GOT3 (cell line): Measurements from ENCODE around the gene NEUROD2.

Source experiments
- DNase-seq: peaks from one replicate; lab custom pipeline; 2025; ENCODE audit warnings: mixed read lengths; lab: John Stamatoyannopoulos, UW

The NEUROD2 gene

DNA sequence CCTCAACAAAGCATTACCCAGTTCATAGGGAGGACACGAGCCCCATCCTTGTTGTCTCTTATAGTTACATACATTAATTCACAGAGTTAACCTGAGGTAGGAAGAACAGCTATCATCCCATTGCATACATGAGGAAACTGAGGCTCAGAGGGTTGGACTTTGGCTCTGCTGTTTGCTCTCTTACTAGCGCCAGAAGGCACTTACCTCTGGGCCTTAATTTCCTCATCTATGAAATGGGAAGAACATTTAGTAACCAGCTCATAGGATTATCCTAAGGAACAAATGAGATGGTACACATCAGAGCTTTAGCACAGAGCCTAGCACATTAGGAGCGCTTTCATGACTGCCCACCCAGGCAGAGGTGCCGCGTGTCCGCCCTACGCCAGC, 27.6 kb downstream of the NEUROD2 start:
- no peak for DNase-seq

GRCh38 chr17:39579318-39580081, 28.2 kb downstream of the NEUROD2 start:
- no peak for DNase-seq

- no peak for DNase-seq
These were observed 29.4 kb downstream of the NEUROD2 start for GRCh38 chr17:39578272-39578671.

- no peak for DNase-seq
These were observed 31.5 kb downstream of the NEUROD2 start for GRCh38 chr17:39576187-39576586.

- peak; percentile 38 for DNase-seq
These were observed 34.0 kb downstream of the NEUROD2 start for GRCh38 chr17:39573447-39574298.

DNA sequence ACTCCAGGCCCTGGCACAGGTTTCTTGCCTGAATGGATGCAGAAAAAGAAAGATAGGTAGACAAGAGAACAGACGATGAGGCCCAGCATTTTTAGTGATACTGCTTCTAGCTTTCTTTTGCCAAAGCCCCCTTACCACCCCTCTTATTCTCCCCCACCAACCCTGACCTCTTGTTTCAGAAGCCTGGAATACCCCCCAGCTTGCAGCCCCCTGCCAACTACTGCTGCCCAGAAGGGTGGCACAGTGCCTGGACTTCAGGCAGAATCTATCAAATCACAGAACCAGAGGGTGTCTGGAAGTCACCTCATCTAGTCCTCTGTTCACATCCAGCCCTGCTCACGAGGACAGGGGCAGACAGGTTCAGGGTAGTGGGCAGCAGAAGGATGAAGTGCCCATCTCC, 35.6 kb downstream of the NEUROD2 start:
- no peak for DNase-seq

DNA sequence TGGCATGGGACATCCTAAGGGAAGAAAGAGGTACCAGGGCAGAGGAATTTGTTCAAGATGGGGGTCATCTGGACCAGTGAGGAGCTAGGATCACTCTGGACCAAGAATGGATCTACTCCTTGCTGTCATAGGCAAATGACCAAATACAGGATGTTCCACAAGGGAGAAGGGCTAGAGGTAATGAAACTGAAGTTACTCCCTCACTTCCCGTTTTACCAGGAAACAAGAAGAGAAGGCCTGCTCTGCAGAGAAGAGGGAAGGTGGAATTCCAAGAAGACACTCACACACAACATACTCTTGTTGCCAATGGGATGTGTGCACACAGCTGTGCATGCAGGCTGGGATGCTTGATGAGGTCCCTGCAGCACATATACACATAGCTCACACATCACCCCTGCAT, 38.6 kb downstream of the NEUROD2 start:
- no peak for DNase-seq

DNA sequence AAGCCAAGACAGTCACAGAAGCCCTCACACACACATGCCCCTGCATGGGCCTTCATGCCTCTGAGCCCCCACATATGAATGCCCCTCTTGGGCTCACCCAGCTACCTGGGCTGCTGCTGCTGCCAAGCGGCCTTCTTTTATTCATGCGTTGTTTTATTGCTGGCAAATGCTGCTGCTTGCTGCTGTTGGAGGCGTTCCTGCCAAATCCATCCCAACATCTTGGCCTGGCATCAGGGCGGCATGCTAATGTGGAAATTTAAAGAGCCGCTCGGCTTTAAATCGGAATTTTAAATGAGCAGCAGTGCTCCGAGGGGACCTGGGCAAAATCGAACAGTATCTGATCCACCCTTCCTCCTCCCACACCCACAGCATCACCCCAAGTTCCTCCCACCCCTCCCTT, 39.0 kb downstream of the NEUROD2 start:
- DNase-seq = no peak

DNA sequence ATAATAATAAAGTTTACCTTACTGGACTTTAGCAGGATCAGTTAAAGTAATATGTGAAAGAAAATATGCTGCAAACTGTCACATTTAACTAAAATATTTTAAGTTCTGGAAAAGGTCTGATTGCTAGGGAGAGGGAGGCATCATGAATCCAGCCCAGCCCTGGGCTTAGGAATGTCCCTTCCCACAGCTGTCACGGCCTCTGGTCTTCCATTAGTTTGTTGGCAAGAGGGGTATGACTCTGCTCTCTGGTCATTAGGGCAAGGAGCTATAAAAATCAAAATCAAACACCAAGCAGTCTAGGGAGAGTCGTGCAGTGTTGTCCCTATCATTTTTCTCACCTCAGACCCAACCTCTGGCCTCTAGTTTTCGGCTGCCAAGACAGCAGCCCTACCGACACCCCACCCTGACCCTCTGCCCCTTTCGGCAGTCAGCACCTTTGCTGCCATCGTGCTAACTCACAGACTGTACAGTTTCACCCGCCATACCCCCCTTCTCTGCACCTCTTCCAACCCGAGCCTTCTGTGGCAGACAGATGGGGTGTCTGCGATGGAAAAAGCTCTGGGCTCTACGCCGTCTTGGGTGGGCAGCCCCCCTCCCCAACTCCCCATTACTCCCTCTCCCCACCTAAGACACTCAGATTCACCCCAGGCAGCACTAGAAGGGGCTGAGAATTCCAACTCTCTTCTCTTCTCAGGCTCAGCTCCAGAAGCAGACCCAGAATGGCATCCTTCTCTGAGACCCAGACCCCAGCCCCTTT, 41.4 kb downstream of the NEUROD2 start:
- DNase-seq = no peak

GRCh38 chr17:39564211-39564848, 43.4 kb downstream of the NEUROD2 start:
- no peak for DNase-seq

DNA sequence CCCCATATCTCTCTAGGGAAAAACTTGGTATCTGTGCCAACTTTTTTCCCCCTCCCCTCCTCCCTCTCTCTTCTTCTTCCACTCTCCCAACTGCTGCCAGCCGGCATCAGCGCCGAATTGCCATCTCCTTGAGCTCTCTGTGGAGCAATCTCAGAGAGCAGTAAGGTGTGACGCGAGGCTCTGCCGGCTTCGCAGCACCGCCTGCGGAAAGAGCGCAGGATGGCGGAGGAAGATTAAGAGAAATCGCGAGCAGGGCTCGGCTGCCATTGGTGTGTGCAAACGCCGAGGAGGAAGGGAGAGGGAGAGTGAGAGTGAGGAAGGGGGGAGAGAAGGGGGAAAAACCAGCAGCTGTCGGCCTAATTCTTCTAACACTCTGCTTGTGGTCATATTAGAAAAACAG, 44.2 kb downstream of the NEUROD2 start:
- DNase-seq = no peak

DNA sequence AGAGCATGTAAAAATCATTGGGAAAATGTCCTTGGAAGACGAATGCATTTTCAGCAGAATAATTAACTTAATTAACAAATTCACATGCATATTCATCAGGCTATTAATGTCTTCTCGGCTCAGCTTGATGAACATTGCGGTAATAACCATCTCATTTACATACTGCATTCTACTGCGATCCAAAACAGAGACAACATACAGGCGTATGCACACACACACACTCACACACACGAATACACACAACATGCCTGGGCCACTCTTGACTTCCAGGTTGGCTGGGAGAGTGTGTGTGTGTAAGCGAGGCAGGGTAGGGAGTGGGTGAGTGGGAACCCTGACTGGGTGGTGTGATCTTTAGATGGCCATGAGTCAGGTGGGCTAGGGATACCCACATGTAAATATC, 44.7 kb downstream of the NEUROD2 start:
- DNase-seq = no peak

GRCh38 chr17:39562395-39562794, 45.3 kb downstream of the NEUROD2 start:
- no peak for DNase-seq

DNA sequence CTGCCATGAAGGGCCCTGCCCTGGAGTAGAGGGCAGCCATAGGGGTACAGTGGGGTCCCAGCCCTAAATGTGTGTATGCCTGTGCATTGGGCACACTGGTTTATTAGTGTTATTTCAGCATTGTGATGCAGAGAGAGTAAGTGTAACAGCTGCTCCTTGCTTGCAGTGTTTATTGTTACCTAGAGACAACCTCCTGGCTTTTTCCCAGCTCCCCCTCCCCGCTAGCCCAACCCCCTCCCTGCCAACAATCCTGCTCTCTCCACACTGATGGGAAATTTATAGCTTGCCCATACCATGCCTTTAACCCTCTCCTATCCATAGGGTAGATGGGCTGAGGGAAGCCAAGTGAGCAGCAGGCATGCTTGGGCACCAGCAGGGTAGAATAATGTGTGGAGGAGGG, 51.3 kb downstream of the NEUROD2 start:
- no peak for DNase-seq

GRCh38 chr17:39555368-39555767, 52.4 kb downstream of the NEUROD2 start:
- DNase-seq = no peak
